Right kidney (tissue), 1 donor: Measurements from ENCODE around the gene AFF3.

Source experiments
- DNase-seq: peaks from one replicate; pipeline ENCODE4 v3.0.0-alpha.2; 2016

AFF3 gene

GRCh38 chr2:100010606-100011005 is 131.8 kb downstream of the AFF3 start:
- DNase-seq, result no peak

- no peak for DNase-seq
Observed at GRCh38 chr2:100009743-100010142, 132.6 kb downstream of the AFF3 start.

- DNase-seq, result no peak
Observed at GRCh38 chr2:100008956-100009355, 133.4 kb downstream of the AFF3 start.

- no peak for DNase-seq
Observed at GRCh38 chr2:100006516-100006915, 135.9 kb downstream of the AFF3 start.

- DNase-seq, result no peak
Observed at GRCh38 chr2:100004959-100005387, 137.4 kb downstream of the AFF3 start.

- no peak for DNase-seq
Observed at GRCh38 chr2:100004348-100004884, 138.0 kb downstream of the AFF3 start.

- DNase-seq, result no peak
Observed at GRCh38 chr2:100002059-100002458, 140.3 kb downstream of the AFF3 start.

GRCh38 chr2:100000915-100001707 is 141.3 kb downstream of the AFF3 start:
- no peak for DNase-seq

GRCh38 chr2:99998651-99999320 is 143.6 kb downstream of the AFF3 start:
- DNase-seq, result no peak

- no peak for DNase-seq
Observed at GRCh38 chr2:99989905-99990304, 152.5 kb downstream of the AFF3 start.

GRCh38 chr2:99988599-99988998 is 153.8 kb downstream of the AFF3 start:
- no peak for DNase-seq

- DNase-seq, result no peak
Observed at GRCh38 chr2:99987160-99987559, 155.2 kb downstream of the AFF3 start.

- DNase-seq, result no peak
Observed at GRCh38 chr2:99984799-99985515, 157.4 kb downstream of the AFF3 start.

- DNase-seq, result no peak
Observed at GRCh38 chr2:99982744-99983143, 159.6 kb downstream of the AFF3 start.

- no peak for DNase-seq
Observed at GRCh38 chr2:99981840-99982239, 160.6 kb downstream of the AFF3 start.

GRCh38 chr2:99980176-99980575 is 162.2 kb downstream of the AFF3 start:
- DNase-seq, result no peak

- DNase-seq, result no peak
Observed at GRCh38 chr2:99977966-99978365, 164.4 kb downstream of the AFF3 start.

GRCh38 chr2:99975386-99975785 is 167.0 kb downstream of the AFF3 start:
- no peak for DNase-seq

GRCh38 chr2:99974682-99975375 is 167.6 kb downstream of the AFF3 start:
- no peak for DNase-seq

GRCh38 chr2:99974275-99974674 is 168.1 kb downstream of the AFF3 start:
- DNase-seq, result no peak

GRCh38 chr2:99971326-99971900 is 171.0 kb downstream of the AFF3 start:
- no peak for DNase-seq

GRCh38 chr2:99970292-99970868 is 172.0 kb downstream of the AFF3 start:
- DNase-seq, result no peak
